OCI-LY7 (cell line): Measurements from ENCODE around the gene RPRML. TPM values are rescaled to one million over a fixed set of nuclear protein-coding genes. Genes with fewer than 3 reads are reported as not detected.

Source experiments
- BruUV-seq: library from RNA; stranded (reverse); fragments of 400-500 nt; replicated peaks from 2 replicates; lab custom pipeline; 2021; lab: Mats Ljungman, UMichigan
- CTCF ChIA-PET: fragments of 300-600 bp; sonication (Branson Sonifier 250); formaldehyde crosslinking; loops from one replicate; lab custom pipeline; 2022; ENCODE audit warnings: antibody characterized with exemption; ENCODE audit not compliant: unreplicated experiment; lab: Charles Lee
- POLR2A ChIA-PET: fragments of 300-600 bp; sonication (Branson Sonifier 250); formaldehyde crosslinking; loops from one replicate; lab custom pipeline; 2022; ENCODE audit warnings: antibody characterized with exemption; lab: Charles Lee
- DNase-seq: peaks from one replicate; pipeline ENCODE4 v3.0.0-alpha.2; 2015; ENCODE audit warnings: low spot score
- H2AFZ ChIP-seq: fragments of 200-600 bp; sonication (generic), shearing (Covaris generic); 2 replicates; pipeline ENCODE4 v1.6.1; 2014; ENCODE audit warnings: mild to moderate bottlenecking, antibody characterized with exemption, low read length, moderate library complexity
- H3K27ac ChIP-seq: fragments of 200-600 bp; sonication (generic); 2 replicates; pipeline ENCODE4 v1.5.1; 2014; ENCODE audit warnings: mixed run types, low read depth, mild to moderate bottlenecking, moderate library complexity, low read length, inconsistent platforms; ENCODE audit not compliant: poor library complexity, severe bottlenecking
- H3K36me3 ChIP-seq: fragments of 200-600 bp; sonication (generic); 2 replicates; pipeline ENCODE4 v1.6.1; 2014; ENCODE audit warnings: mild to moderate bottlenecking, antibody characterized with exemption, low read length, moderate library complexity, mixed read lengths; ENCODE audit not compliant: insufficient read depth
- H3K4me1 ChIP-seq: fragments of 200-600 bp; sonication (generic); 2 replicates; pipeline ENCODE4 v1.5.1; 2014; ENCODE audit warnings: mild to moderate bottlenecking, low read length; ENCODE audit not compliant: insufficient read depth, poor library complexity, severe bottlenecking
- H3K4me2 ChIP-seq: fragments of 200-600 bp; sonication (generic); 2 replicates; pipeline ENCODE4 v1.6.1; 2014; ENCODE audit warnings: mild to moderate bottlenecking, low read length
- H3K4me3 ChIP-seq: fragments of 200-600 bp; sonication (generic); 2 replicates; pipeline ENCODE4 v1.5.1; 2014; ENCODE audit warnings: mild to moderate bottlenecking, low read depth, low read length; ENCODE audit not compliant: poor library complexity, severe bottlenecking
- H3K79me2 ChIP-seq: fragments of 200-600 bp; sonication (generic); 2 replicates; pipeline ENCODE4 v1.6.1; 2016; ENCODE audit warnings: low read depth, mild to moderate bottlenecking, low read length, moderate library complexity, mixed read lengths; ENCODE audit not compliant: insufficient read depth
- H3K9me2 ChIP-seq: fragments of 200-600 bp; sonication (generic); 2 replicates; pipeline ENCODE4 v1.6.1; 2016; ENCODE audit warnings: mild to moderate bottlenecking, low read length, mixed read lengths; ENCODE audit not compliant: insufficient read depth
- H3K9me3 ChIP-seq: fragments of 200-600 bp; sonication (generic); 2 replicates; pipeline ENCODE4 v1.6.1; 2014; ENCODE audit warnings: mild to moderate bottlenecking, mixed run types, low read length, mixed read lengths
- H4K20me1 ChIP-seq: fragments of 200-600 bp; sonication (generic); 2 replicates; pipeline ENCODE4 v1.6.1; 2014; ENCODE audit warnings: mild to moderate bottlenecking, antibody characterized with exemption, low read length, moderate library complexity, mixed read lengths; ENCODE audit not compliant: insufficient read depth
- CTCF ChIP-seq: fragments of 200-600 bp; sonication (generic); conservative IDR thresholded peaks from 2 replicates; pipeline ENCODE4 v1.5.1; 2014; ENCODE audit warnings: mild to moderate bottlenecking, antibody characterized with exemption, low read length, moderate library complexity, mixed read lengths
- EZH2phosphoT487 ChIP-seq: fragments of 200-600 bp; sonication (generic); IDR thresholded peaks from 2 replicates; pipeline ENCODE4 v1.6.1; 2018; ENCODE audit warnings: low read depth, borderline replicate concordance, mild to moderate bottlenecking, mixed run types, antibody characterized with exemption, low read length, moderate library complexity, mixed read lengths
- intact Hi-C: fragments of 100-400 bp; cut with micrococcal nuclease; formaldehyde crosslinking; loops from one replicate; pipeline ENCODE4 v1.10.0; 2022; ENCODE audit not compliant: unreplicated experiment
- total RNA-seq, 2 experiments: library from RNA; depleted of rRNA in 1 of 2; stranded (reverse); fragments of >200 nt in 1 of 2; shearing (Covaris generic) in 1 of 2; gene quantifications; 2 replicates each; pipeline ENCODE4 v1.2.3, GENCODE V29; 2014 to 2022

The RPRML gene
- total RNA-seq, 2 experiments from 2014 or later: 1.2 to 8.8 TPM

- no peaks in the 10 kb centered on the region for H3K36me3 ChIP-seq
- intact Hi-C loops: no loop called here
- no peaks in the 10 kb centered on the region for H3K79me2 ChIP-seq
- ChIA-PET CTCF (no interaction called here), POLR2A (no interaction called here)
- H3K4me1 ChIP-seq: no peaks in the 10 kb centered on the region
- no peaks in the 10 kb centered on the region for H4K20me1 ChIP-seq
- no peak overlapping the region for H3K4me2 ChIP-seq
- H3K9me2 ChIP-seq: no peaks in the 10 kb centered on the region
- no peak overlapping the region for H3K27ac ChIP-seq
- no peaks in the 10 kb centered on the region for H3K9me3 ChIP-seq
- H3K4me3 ChIP-seq: no peak overlapping the region
- TF ChIP-seq CTCF (no peak), EZH2phosphoT487 (no peak)
- BruUV-seq: no TSS peak
- H2AFZ ChIP-seq: no peak overlapping the region
- DNase-seq: no peak
Measured at GRCh38 chr17:46950342-46950996, 28.6 kb downstream of the RPRML start.

GRCh38 chr17:46949291-46950174 is 29.5 kb downstream of the RPRML start:
- CTCF ChIA-PET: no interaction called here
- no TSS peak for BruUV-seq
- DNase-seq: no peak
- Histone ChIP-seq H3K36me3 (no peaks in the 10 kb centered on the region), H4K20me1 (no peaks in the 10 kb centered on the region), H3K4me2 (no peak overlapping the region), H3K4me1 (no peaks in the 10 kb centered on the region), H3K9me2 (no peaks in the 10 kb centered on the region), H3K79me2 (no peaks in the 10 kb centered on the region), H2AFZ (no peak overlapping the region), H3K9me3 (no peaks in the 10 kb centered on the region), H3K4me3 (no peak overlapping the region), H3K27ac (no peak overlapping the region)
- no peak for TF ChIP-seq CTCF
- intact Hi-C loops: loop anchor here (10.0 kb wide), 1 partner anchor 275 kb away; no protein-coding TSS in a partner anchor
- POLR2A ChIA-PET: no interaction called here
